ENCODE data around the gene ATM.

- no peak for TF ChIP-seq CTCF (IDR thresholded peaks at IDR 0.05)
- no peak for TF ChIP-seq POLR2A (IDR thresholded peaks at IDR 0.05)
Measured at GRCh38 chr11:108246308-108246707, 23.4 kb downstream of the ATM start.
